ENCODE data around the gene LHX5.

The LHX5 gene

GRCh38 chr12:113464852-113465719 lies 6.6 kb downstream of the LHX5 start:
- DNase-seq (ENCODE audit: low spot score) = peak; percentile 84

- DNase-seq (ENCODE audit: low spot score) = no peak
Observed at GRCh38 chr12:113464452-113464775, 7.3 kb downstream of the LHX5 start.

GRCh38 chr12:113463746-113464451 lies 7.8 kb downstream of the LHX5 start:
- peak; percentile 71 for DNase-seq (ENCODE audit: low spot score)

- peak; percentile 73 for DNase-seq (ENCODE audit: low spot score)
Observed at GRCh38 chr12:113462998-113463745, 8.5 kb downstream of the LHX5 start.

GRCh38 chr12:113462117-113462774 lies 9.4 kb downstream of the LHX5 start:
- DNase-seq (ENCODE audit: low spot score) = peak; percentile 93

GRCh38 chr12:113461666-113462065 lies 10.0 kb downstream of the LHX5 start:
- no peak for DNase-seq (ENCODE audit: low spot score)

- no peak for DNase-seq (ENCODE audit: low spot score)
Observed at GRCh38 chr12:113459981-113460380, 11.7 kb downstream of the LHX5 start.

GRCh38 chr12:113457710-113458109 lies 14.0 kb downstream of the LHX5 start:
- DNase-seq (ENCODE audit: low spot score) = no peak

- DNase-seq (ENCODE audit: low spot score) = no peak
Observed at GRCh38 chr12:113457185-113457584, 14.5 kb downstream of the LHX5 start.

- DNase-seq (ENCODE audit: low spot score) = no peak
Observed at GRCh38 chr12:113456761-113457160, 14.9 kb downstream of the LHX5 start.

- no peak for DNase-seq (ENCODE audit: low spot score)
Observed at GRCh38 chr12:113456199-113456598, 15.5 kb downstream of the LHX5 start.

GRCh38 chr12:113453330-113453729 lies 18.3 kb downstream of the LHX5 start:
- no peak for DNase-seq (ENCODE audit: low spot score)

GRCh38 chr12:113452458-113452857 lies 19.2 kb downstream of the LHX5 start:
- no peak for DNase-seq (ENCODE audit: low spot score)

- DNase-seq (ENCODE audit: low spot score) = no peak
Observed at GRCh38 chr12:113449839-113450238, 21.8 kb downstream of the LHX5 start.

- DNase-seq (ENCODE audit: low spot score) = no peak
Observed at GRCh38 chr12:113449299-113449698, 22.4 kb downstream of the LHX5 start.

- no peak for DNase-seq (ENCODE audit: low spot score)
Observed at GRCh38 chr12:113448873-113449272, 22.8 kb downstream of the LHX5 start.

GRCh38 chr12:113445544-113446171 lies 26.0 kb downstream of the LHX5 start:
- no peak for DNase-seq (ENCODE audit: low spot score)

- no peak for DNase-seq (ENCODE audit: low spot score)
Observed at GRCh38 chr12:113443030-113443539, 28.6 kb downstream of the LHX5 start.

GRCh38 chr12:113440947-113441782 lies 30.5 kb downstream of the LHX5 start:
- no peak for DNase-seq (ENCODE audit: low spot score)

GRCh38 chr12:113440336-113440735 lies 31.3 kb downstream of the LHX5 start:
- DNase-seq (ENCODE audit: low spot score) = no peak

- DNase-seq (ENCODE audit: low spot score) = peak; percentile 89
Observed at GRCh38 chr12:113439606-113440030, 32.1 kb downstream of the LHX5 start.
